Ishikawa (cell line): Measurements from ENCODE around the gene CFAP45.

Experiments
- CEBPB ChIP-seq: IDR thresholded peaks from 2 replicates; pipeline ENCODE4 v1.6.1; 2012
- CREB1 ChIP-seq: IDR thresholded peaks from 2 replicates; pipeline ENCODE4 v1.6.1; 2012; ENCODE audit warnings: low read depth
- EGR1 ChIP-seq: IDR thresholded peaks from 2 replicates; pipeline ENCODE4 v1.6.1; 2012
- EP300 ChIP-seq: IDR thresholded peaks from 2 replicates; pipeline ENCODE4 v1.6.1; 2012; ENCODE audit warnings: borderline replicate concordance
- RAD21 ChIP-seq: IDR thresholded peaks from 2 replicates; pipeline ENCODE4 v1.6.1; 2012; ENCODE audit warnings: low read depth
- TAF1 ChIP-seq: IDR thresholded peaks from 2 replicates; pipeline ENCODE4 v1.6.1; 2012; ENCODE audit warnings: low read depth, mild to moderate bottlenecking
- TEAD4 ChIP-seq: IDR thresholded peaks from 2 replicates; pipeline ENCODE4 v1.6.1; 2012
- YY1 ChIP-seq: IDR thresholded peaks from 2 replicates; pipeline ENCODE4 v1.6.1; 2012; ENCODE audit warnings: low read depth
- TF ChIP-seq, protein P1 (sequence below): IDR thresholded peaks from 2 replicates; pipeline ENCODE4 v1.6.1; 2012
- TF ChIP-seq, protein P2 (sequence below): IDR thresholded peaks from 2 replicates; pipeline ENCODE4 v1.6.1; 2012; ENCODE audit warnings: low read depth, mild to moderate bottlenecking
- TF ChIP-seq, protein P3 (sequence below): IDR thresholded peaks from 2 replicates; pipeline ENCODE4 v1.6.1; 2012

DNA sequence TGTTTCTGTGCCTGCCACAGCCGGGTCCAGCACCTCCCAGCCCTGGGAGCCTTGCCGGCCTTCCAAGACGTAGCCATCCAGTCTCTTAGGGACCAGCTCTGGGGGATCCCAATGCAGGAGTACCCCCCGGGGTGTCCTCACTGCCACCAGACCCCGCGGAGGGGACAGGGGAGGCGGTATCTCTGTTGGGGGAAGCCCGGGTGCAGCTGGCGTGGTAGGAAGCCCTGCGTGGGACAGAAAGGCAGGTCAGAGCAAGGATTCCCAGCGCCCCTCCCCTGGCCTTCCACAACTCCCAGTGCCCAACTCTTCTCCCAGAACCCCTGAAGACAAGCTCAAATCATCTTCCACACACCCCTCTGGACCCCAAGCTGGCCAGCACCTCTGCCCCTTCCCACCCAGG, 30.3 kb upstream of the CFAP45 start:
- no peak for TF ChIP-seq YY1
- TF ChIP-seq TAF1 = no peak
- no peak for TF ChIP-seq EP300
- TF ChIP-seq, protein P1, sequence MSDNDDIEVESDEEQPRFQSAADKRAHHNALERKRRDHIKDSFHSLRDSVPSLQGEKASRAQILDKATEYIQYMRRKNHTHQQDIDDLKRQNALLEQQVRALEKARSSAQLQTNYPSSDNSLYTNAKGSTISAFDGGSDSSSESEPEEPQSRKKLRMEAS = no peak
- TF ChIP-seq, protein P2, sequence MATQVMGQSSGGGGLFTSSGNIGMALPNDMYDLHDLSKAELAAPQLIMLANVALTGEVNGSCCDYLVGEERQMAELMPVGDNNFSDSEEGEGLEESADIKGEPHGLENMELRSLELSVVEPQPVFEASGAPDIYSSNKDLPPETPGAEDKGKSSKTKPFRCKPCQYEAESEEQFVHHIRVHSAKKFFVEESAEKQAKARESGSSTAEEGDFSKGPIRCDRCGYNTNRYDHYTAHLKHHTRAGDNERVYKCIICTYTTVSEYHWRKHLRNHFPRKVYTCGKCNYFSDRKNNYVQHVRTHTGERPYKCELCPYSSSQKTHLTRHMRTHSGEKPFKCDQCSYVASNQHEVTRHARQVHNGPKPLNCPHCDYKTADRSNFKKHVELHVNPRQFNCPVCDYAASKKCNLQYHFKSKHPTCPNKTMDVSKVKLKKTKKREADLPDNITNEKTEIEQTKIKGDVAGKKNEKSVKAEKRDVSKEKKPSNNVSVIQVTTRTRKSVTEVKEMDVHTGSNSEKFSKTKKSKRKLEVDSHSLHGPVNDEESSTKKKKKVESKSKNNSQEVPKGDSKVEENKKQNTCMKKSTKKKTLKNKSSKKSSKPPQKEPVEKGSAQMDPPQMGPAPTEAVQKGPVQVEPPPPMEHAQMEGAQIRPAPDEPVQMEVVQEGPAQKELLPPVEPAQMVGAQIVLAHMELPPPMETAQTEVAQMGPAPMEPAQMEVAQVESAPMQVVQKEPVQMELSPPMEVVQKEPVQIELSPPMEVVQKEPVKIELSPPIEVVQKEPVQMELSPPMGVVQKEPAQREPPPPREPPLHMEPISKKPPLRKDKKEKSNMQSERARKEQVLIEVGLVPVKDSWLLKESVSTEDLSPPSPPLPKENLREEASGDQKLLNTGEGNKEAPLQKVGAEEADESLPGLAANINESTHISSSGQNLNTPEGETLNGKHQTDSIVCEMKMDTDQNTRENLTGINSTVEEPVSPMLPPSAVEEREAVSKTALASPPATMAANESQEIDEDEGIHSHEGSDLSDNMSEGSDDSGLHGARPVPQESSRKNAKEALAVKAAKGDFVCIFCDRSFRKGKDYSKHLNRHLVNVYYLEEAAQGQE = no peak
- no peak for TF ChIP-seq CREB1
- TF ChIP-seq CEBPB = no peak
- TF ChIP-seq, protein P3, sequence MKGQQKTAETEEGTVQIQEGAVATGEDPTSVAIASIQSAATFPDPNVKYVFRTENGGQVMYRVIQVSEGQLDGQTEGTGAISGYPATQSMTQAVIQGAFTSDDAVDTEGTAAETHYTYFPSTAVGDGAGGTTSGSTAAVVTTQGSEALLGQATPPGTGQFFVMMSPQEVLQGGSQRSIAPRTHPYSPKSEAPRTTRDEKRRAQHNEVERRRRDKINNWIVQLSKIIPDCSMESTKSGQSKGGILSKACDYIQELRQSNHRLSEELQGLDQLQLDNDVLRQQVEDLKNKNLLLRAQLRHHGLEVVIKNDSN = no peak
- TF ChIP-seq RAD21 = no peak
- no peak for TF ChIP-seq TEAD4
- no peak for TF ChIP-seq EGR1
